ENCODE results near the gene PDXP.
A peak's percentile ranks its signal among the peaks of the same experiment; 100 is the strongest.

DNA sequence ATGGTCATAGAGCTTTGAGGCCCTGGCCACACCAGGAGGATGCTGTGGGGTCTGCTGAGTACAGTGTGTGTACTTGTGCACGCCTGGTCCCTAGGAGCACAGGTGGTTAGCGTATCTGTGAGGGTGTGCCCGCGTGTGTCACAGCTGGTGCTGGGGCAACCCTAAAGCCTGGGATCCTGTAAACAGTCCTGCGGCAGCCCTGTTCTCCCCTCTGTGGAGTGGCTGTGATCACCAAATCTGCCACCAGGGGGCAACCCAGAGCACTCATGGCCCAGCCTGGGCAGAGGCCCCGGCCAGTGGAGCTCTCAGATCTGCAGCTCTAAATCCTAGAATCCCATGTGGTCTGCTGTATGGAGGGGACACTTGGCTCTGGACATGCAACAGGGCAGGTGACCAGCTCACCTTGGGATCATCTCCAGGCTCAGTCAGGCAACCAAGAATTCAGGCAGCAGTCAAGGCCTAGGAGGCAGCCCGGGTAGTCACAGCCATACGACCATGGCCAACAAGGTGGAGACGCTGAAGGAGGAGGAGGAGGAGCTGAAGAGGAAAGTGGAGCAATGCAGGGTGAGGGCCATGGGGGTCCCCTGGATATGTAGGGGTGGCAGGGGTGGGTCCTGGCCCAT, 15.2 kb upstream of the PDXP start:
- TF ChIP-seq, protein P1, sequence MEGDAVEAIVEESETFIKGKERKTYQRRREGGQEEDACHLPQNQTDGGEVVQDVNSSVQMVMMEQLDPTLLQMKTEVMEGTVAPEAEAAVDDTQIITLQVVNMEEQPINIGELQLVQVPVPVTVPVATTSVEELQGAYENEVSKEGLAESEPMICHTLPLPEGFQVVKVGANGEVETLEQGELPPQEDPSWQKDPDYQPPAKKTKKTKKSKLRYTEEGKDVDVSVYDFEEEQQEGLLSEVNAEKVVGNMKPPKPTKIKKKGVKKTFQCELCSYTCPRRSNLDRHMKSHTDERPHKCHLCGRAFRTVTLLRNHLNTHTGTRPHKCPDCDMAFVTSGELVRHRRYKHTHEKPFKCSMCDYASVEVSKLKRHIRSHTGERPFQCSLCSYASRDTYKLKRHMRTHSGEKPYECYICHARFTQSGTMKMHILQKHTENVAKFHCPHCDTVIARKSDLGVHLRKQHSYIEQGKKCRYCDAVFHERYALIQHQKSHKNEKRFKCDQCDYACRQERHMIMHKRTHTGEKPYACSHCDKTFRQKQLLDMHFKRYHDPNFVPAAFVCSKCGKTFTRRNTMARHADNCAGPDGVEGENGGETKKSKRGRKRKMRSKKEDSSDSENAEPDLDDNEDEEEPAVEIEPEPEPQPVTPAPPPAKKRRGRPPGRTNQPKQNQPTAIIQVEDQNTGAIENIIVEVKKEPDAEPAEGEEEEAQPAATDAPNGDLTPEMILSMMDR (IDR thresholded peaks at IDR 0.05), result peak; percentile 92 to 97 (median 94)
- no peak for TF ChIP-seq POLR2A (IDR thresholded peaks at IDR 0.05)

All from esophagus squamous epithelium (tissue), 4 donors.